AG09309 (cell line): ENCODE measurements around the gene GPR63.

Experiments used
- DNase-seq: peaks from one replicate; pipeline ENCODE4 v3.0.0-alpha.2; 2010; ENCODE audit warnings: low read depth
- H3K4me3 ChIP-seq: 2 replicates; pipeline ENCODE4 v1.5.1; 2011; ENCODE audit warnings: mild to moderate bottlenecking, low read depth, low read length, moderate library complexity; ENCODE audit not compliant: control insufficient read depth
- TF ChIP-seq, protein P1 (sequence below): IDR thresholded peaks from 2 replicates; pipeline ENCODE4 v1.5.1; 2011; ENCODE audit warnings: mild to moderate bottlenecking, low read depth, low read length, inconsistent platforms; ENCODE audit not compliant: insufficient read depth, control insufficient read depth; ENCODE audit errors: missing control alignments

GPR63 gene

DNA sequence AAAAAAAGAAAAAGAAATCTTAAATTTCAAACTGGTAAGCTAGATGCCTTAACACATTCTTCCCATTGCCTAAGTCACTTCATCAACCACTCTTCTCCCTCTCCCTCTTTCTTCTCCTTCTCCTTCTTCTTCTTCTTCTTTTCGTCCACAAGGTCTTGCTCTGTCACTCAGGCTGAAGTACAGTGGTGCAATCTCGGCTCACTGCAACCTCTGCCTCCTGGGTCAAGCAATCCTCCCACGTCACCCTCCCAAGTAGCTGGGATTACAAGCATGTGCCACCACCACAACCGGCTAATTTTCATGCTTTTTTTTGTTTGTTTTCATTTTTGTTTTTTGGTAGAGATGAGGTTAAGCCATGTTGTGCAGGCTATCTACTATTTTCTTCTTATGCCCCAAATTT, 60.2 kb downstream of the GPR63 start:
- TF ChIP-seq, protein P1, sequence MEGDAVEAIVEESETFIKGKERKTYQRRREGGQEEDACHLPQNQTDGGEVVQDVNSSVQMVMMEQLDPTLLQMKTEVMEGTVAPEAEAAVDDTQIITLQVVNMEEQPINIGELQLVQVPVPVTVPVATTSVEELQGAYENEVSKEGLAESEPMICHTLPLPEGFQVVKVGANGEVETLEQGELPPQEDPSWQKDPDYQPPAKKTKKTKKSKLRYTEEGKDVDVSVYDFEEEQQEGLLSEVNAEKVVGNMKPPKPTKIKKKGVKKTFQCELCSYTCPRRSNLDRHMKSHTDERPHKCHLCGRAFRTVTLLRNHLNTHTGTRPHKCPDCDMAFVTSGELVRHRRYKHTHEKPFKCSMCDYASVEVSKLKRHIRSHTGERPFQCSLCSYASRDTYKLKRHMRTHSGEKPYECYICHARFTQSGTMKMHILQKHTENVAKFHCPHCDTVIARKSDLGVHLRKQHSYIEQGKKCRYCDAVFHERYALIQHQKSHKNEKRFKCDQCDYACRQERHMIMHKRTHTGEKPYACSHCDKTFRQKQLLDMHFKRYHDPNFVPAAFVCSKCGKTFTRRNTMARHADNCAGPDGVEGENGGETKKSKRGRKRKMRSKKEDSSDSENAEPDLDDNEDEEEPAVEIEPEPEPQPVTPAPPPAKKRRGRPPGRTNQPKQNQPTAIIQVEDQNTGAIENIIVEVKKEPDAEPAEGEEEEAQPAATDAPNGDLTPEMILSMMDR: no peak
- no peak for DNase-seq
- H3K4me3 ChIP-seq: no peak overlapping the region

DNA sequence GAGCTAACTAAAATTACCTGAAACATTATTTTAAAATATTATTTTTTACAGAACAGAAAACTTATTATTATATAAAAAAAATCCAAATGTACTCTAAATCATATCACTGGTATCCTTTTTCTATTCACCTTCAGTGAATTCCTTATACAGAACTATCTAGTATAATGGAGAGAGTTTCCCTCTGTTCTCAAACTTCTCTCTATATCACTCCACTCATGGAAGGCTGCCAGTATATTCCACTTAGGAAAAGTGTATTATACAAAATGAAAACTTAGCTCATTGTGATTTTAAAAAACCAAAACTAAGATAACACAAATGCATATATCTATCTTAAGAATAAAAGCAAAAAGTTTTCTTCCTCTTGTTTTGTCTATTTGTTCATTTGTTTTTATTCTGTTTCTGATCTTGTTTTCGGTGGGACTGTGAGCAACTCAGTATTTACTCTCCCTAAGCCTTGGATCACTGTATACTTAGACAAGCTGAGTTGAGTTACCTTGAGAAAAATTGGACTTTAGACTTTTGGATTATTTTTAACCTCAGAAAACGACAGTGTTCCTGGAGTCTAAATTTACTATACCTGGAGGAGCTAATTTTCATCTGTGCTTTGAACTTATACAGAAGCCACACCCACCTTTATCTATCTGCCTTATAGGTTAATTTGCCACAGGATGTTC, 61.4 kb downstream of the GPR63 start:
- TF ChIP-seq, protein P1: no peak
- H3K4me3 ChIP-seq: no peak overlapping the region
- DNase-seq: no peak

DNA sequence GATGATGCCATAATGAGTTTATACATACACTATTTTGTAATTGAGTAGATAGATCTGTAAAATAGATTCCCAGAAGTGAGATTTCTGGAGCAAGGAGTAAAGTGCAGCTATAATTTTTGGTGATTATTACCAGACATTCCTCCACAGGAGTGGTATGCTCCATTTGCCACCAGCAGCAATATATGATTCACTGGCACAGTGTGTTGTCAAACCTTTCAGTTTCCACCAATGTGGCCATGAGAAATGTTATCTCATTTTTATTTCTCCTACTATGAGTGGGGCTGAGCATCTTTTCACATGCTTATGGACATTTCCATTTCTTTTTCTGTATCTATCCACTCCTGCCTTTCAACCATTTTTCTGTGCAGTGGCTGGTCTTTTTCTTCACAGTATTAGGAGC, 70.5 kb downstream of the GPR63 start:
- no peak for DNase-seq
- TF ChIP-seq, protein P1: no peak

DNA sequence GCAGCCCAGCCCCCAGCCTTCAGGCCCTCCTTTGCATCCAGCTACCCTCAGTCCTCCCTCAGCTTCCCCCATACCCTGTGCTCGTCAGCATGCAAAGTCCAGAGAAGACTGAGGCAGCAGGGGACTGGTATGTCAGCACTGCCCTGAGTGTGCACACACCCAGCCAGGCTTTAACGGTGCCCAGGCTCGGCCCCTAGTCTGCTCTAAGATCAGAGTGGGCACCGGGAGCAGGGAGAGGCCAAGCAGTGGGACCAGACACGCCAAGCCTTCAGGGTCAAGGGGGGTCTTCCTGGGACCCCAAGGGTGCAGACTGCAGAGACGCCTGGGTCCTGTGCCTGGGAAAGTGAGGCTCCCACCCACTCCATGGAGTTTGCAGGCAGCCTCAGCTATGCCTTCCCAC, 74.7 kb downstream of the GPR63 start:
- no peak for DNase-seq
- H3K4me3 ChIP-seq: no peak overlapping the region
- TF ChIP-seq, protein P1: no peak

More for the DNA sequence above, 70.5 kb downstream of the GPR63 start:
- H3K4me3 ChIP-seq: no peak overlapping the region

DNA sequence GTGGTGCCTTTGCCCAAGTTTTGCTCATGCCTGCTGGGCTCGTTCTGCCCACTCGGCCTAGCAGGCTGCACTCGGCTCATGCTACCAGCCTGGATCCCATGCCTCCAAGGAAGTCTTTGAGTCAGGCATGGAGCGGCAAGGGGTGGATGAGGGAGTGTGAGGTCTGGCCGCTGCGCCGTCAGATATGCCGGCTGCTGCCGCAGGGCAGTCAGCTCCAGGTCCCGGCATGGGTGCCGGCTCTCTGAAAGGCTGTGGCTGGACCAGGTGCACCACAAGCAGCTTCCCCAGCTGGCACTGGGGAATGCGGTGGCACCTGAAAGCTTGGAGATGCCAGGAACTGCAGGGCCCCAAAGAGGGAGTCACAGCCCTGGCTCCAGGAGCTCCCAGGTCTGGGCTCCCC, 75.5 kb downstream of the GPR63 start:
- TF ChIP-seq, protein P1: no peak
- no peak overlapping the region for H3K4me3 ChIP-seq
- no peak for DNase-seq

DNA sequence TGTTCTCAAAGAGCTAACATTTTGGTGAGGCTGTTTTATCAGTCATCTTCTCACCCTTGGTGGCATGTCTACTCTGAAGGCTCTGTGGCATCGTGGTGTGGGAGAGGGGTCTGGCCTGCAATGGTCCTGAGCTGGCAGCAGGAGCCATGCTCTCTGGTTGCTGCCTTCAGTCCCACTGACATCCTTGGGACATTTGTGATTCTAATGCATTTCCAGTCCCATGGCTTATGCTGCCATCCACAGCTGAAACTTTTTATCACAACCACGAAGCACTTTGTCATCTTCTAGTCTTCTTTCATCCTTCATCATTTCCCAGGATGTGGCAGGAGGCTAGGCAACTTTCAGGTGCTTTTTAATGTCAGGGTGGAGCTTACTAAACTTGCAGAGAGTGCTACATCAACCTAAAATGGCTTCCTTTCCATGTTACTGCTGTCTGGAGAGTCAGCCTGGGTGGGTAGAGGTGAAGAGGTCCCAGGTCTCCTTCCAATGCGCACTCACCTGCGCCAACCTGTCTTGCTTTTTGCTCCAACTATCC, 77.1 kb downstream of the GPR63 start:
- DNase-seq: no peak
- H3K4me3 ChIP-seq: no peak overlapping the region
- TF ChIP-seq, protein P1: no peak

DNA sequence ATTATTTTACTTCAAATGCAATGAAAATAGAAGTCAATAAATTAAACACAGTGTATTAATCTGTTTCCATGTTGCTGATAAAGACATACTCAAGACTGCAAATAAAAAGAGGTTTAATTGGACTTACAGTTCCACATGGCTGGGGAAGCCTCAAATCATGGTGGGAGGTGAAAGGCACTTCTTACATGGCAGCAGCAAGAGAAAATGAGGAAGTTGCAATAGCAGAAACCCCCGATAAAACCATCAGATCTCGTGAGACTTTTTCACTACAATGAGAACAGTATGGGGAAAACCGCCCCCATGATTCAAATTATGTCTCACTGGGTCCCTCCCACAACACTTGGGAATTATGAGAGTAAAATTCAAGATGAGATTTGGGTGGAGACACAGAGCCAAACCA, 82.2 kb downstream of the GPR63 start:
- no peak overlapping the region for H3K4me3 ChIP-seq
- TF ChIP-seq, protein P1: no peak
- no peak for DNase-seq
